Stimulated activated CD4-positive, alpha-beta T cell treated with anti-CD3 and anti-CD28 coated beads, Interleukin-1b, Interleukin-23, amount 100 ng/mL, for 4 hours (primary cell): ENCODE measurements around the gene ELN.
"Not testable (repeated sequence)": the region's sequence is repeated elsewhere in the genome, so short reads cannot be mapped to it uniquely, and the experiment has no call there.

Experiments used
- DNase-seq, 2 donors: peaks; one replicate each; pipeline ENCODE4 v3.0.0-alpha.2; 2020; ENCODE audit warnings: low read depth in 2 of 2

The ELN gene

DNA sequence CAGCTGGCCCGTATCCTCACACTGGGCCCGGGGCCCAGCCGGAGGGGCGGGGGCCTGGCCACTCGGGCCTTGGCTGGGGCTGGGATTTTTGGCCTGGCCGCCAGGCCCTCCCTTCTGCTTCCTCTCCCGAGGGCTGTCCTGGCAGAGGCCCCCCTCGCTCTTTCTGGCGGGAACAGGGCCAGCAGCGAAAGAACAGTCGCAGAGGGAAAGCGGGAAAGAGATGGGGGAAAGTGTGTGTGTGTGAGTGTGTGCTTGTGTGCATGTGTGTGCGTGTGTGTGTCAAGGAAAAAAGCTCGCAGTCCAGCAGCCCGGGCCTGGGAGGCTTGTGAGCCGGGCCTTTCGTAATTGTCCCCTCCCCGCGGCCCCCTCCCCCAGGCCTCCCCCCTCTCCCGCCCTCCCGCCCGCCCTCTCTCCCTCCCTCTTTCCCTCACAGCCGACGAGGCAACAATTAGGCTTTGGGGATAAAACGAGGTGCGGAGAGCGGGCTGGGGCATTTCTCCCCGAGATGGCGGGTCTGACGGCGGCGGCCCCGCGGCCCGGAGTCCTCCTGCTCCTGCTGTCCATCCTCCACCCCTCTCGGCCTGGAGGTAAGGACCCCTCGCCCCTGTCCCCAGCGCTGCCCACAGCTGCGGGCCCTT, at the start of gene ELN:
Gene ELN, plus strand, starts transcription at position 491 of the 638 bp plus-strand sequence. Its CDS starts 15 bp downstream, at position 506.
- no peak for DNase-seq

DNA sequence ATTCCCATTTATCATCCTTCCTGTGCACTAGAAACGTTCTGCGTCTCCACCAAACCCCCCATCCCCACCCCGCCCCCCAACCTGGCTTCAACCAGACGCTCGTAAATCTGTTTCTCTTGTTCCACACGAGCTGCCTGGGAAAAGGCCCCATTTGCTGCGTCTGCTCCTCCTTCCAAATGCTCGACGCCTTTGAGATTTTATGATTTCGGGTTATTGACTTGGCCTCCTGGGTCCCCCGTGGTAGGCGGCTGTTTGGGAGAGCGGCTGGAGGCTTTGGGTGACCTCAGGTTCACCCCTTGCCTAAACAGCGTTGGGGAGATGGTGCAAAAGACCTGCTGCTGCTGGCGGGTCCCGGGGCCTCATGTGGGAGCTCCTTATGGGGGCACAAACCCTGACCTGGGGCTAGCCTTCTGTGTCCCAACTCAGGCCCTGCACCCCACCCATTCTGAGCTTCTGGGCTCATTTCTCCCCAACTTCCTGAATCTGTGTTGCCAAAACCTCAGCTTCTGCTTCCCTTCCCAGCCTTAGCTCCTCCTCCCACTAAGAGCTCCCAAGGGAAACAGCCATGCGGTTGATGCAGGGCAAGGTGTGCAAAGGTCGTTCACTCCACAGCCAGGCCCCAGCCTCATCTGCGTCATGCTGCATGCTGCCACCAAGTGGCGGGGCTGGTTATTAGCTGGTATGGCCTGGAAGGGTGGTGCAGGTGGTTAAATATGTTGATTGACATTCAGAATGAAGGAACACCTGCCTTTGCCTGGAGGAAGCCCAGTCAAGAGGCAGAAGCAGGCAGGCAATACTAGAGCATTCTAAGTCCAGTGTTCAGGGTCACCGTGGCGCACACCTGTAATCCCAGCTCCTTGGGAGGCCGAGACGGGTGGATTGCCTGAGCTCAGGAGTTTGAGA, 49.1 kb upstream of the ELN start:
- DNase-seq = no peak

DNA sequence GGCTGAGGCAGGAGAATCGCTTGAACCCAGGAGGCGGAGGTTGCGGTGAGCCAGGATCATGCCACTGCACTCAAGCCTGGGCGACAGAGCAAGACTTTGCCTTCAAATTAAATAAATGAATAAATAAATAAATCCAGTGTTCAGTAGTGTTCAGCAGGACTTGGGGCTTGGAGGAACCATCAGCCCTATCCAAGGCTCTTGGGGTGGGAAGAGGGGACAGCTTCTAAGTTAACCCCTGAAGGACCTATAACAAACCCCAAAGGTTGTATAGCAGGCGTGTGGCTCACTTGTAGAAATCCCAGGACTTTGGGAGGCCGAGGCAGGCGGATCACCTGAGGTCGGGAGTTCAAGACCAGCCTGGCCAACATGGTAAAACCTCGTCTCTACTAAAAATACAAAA, 48.3 kb upstream of the ELN start:
- DNase-seq = not testable (repeated sequence)

DNA sequence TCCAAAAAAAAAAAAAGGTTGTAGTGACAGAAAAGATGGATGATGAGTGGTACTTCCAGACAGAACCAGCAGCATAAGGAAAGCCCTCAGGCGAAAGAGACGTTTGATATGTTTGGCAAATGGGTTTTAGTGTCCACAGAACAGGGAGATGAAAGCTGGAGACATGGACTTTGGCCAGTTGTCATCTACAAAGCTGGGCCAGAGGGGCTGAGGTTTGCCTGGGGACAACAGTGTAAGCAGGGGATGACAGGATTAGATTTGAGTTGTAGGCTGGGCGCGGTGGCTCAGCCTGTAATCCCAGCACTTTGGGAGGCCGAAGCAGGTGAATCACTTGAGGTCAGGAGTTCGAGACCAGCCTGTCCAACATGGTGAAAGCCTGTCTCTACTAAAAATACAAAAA, 47.8 kb upstream of the ELN start:
- no peak for DNase-seq

DNA sequence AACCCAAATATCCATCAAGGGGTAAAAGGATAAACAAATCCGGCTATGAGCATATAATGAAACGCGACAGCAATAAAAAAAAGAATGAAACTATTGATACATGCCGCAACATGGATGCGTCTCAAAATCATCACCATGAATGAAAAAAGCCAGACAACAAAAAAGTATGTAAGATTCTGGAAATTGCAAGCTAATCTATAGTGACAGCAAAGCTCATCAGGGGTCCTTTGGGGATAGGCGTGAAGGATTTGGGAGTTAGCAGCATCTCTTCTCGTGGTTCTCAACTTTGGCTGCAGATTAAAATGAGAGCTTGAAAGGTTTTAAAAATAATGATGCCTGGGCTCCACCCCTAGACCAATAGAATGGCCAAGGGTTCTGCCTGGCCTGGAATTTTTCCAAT, 46.0 kb upstream of the ELN start:
- DNase-seq = no peak

DNA sequence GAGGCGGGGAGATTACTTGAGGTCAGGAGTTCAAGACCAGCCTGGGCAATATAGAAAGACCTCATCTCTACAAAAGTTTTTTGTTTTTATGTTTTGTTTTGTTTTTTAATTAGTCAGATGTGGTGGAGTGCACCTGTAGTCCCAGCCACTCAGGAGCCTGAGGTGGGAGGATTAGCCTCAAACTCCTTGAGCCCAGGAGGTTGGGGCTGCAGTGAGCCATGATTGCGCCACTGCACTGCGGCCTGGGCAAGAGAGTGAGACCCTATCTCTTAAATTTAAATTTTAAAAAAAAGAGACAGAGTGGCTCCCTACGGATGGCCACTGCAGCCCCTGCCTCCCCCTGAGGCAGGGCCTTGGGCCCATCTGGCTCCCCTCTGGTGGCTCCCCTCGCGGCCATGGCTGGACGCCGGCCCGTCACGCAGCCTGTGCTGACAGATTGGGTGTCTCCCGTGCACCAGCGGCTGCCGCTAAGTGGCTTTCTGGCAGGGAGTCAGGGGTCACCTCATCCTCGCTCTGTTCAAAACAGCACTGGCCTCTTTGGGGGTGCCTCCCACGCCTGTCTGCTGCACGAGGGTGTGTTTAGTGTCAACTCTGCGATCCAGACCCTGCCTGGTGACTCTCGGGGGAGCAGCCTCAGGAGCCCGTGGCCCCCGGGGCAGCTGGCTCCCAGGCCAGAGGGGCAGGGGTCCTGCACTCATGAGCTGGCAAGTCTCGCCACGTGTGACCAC, 44.4 kb upstream of the ELN start:
- no peak for DNase-seq

DNA sequence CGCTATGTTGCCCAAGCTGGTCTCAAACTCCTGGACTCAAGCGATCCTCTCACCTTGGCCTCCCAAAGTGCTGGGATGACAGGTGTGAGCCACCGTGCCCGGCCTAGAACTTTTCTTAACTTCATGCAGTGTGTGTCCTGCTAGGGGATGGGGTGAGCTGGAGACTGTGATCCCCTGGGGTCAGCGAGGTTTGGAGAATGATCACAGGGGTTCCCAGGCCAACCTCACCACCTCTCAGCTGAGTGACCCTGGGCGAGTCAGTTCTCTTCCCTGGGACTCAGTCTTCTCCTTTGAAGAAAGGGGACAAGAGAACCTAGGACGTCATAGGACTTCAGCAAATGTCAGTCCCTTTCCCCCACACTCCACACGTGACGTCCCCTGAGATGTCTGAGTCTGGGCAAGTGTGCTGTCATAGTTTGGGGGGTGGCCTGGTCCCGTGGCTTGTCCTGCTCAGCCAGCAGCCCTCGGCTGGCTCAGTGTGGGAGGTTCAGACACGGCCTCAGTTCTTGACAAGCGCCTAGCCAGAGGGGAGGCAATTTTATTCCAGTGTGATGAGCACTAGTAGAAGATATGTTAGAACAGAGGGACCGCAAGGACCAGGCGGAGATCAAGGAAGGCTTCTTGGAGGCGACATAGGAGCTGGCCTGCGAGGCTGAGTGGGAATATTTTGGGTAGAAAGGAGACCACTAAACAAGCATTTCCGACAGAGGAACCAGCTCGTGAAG, 43.3 kb upstream of the ELN start:
- DNase-seq = no peak

DNA sequence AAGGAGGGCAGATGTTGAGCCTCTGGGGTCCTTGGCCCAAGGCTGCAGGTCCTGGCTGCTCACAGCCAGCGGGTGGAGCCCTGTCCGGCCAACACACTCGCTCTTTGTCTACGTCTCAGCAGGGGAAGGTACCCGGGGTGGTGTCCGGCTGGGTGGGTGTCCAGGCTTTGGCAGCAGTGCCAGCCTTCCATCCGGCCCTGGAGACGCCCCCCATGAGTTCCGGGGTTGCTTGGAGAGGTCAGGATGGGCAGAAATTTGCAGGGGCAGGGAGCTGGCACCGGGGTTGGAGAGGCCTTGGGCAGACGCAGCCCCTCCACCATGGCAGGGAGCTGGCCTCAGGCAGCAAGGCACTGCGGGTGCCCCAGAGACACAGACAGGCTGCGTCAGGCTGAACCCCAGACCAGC, 42.2 kb upstream of the ELN start:
- no peak for DNase-seq

DNA sequence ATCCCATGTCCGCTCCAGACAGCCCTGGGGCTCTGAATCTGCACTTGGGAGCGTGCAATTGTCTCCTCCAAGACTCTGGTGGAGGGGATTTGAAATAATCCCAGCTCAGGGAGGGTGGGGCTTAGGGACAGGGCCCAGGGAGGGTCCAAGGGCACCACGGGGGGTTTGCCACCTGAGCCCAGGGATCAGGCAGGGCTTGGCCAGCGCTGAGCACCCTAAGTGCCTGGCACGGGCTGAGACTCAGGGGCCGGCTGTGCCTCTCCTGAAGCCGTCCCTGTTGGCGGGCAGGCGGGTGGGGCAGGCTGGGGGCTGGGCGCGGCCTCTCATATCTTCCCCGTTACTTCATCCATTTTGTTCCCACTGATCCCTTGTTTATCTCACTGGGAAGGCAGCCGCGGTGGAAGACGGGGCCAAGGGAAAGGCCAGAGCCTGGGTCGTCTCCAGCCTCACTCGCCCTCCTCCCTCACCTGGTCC, 41.8 kb upstream of the ELN start:
- DNase-seq = no peak

DNA sequence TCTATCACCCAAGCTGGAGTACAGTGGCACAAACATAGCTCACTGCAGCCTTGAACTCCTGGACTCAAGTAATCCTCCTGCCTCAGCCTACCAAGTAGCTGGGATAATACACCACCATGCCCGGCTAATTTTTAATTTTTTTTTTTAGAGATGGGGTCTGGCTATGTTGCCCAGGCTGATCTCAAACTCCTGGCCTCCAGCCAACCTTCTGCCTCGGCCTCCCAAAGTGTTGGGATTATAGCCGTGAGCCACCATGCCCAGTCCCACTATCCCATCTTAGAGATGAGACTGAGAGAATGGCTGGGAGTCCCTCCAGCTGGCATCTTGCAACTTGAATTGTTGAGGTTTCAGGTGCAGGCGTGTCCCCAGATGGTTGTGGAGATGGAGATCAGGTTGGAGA, 40.7 kb upstream of the ELN start:
- no peak for DNase-seq

DNA sequence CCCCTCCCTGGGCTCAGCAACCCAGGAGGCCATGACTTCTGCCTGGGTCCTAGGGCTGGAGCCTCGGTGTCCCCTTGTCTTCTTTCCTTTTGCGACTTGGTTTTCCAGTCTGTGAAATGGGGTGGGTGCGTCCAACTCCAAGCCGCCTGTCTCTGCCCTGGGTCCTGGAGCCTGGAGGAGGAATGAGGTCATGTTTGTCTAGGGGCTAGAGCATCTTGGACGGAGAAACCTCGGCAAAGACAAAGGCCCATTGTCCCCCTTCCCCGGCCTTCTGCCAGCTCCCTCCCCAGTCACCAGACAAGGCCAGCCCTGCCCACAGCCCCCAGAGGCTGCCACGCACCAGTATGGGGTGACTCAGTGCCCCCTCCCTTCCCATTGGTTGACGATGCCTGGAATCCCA, 39.8 kb upstream of the ELN start:
- no peak for DNase-seq

DNA sequence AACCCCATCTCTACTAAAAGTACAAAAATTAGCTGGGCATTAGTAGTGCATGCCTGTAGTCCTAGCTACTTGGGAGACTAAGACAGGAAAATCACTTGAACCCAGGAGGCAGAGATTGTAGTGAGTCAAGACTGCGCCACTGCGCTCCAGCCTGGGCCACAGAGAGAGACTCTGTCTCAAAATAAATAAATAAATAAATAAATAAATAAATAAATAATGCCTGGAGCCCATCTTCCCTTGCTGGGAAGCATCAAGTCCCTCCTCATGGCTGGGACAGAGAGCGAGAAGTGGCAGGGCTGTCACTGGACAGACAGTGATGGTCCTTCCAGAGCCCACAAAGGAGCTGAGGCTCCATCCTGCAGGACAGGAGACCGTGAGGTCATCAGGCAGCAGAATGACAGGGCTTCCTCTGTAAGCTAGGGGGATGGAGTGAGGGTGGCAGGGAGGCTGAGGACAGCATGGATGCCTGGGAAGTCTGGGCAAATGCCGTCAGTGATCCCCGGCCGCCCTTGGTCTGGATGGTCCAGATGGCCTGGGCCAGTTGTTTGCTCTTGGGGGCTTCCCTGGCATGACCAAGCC, 36.4 kb upstream of the ELN start:
- no peak for DNase-seq

DNA sequence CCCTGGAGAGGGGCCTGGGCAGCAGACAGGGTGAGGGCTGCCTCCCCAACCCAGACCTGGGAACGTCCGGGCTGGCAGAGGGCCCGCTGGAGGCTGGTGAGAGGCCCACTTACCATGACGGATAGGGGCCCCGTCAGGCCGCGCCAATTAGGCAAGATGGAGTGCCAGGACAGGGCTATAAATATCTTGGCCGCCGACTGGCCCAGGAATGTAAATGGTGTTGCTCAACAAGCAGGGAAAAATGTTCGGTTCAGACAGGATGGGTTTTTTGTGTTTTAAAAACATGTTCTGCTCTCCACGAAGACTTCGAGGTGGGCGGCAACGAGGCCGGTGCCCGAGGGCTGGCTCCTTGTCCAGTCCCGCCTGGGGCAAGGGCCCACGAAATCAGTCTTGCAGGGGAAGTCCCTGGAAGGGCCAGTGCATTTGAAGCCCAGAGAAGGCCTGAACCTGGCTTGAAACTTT, 35.8 kb upstream of the ELN start:
- no peak for DNase-seq

DNA sequence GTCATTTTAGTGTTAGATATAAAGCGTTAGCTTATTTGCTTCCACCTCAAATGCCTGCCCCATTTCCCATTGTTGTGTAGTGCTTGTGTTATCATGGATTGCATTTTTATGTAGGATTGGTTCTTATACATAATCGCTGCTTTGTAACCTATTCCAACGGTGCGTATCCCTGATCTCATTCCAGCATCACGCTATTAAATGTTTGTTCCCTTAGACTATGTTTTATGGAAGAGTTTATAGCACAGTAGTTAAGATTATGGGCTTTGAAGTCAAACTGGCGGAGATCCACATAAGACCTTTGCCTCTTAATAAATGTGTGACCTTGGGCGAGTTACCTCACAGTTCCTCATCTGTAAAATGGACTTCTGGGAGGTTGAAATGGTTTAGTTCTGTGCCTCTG, 34.0 kb upstream of the ELN start:
- no peak for DNase-seq

DNA sequence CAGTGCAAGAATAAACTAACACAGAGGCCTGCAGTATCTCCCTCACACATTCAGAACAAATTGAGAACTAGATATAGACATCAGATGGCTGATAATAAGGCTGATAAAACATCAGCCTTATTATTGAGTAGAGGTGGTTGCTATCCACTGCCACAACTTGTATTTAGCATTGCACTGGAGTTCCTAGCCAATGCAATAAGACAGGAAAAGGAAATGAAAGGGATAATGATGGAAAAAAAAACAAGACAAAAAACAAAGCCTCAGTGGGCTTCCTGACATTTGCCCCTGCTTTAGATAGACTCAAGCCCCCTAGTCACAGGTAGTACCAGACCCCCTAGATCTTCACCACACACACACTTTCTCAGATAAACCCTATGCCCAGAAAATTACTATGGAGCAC, 33.2 kb upstream of the ELN start:
- DNase-seq = no peak

DNA sequence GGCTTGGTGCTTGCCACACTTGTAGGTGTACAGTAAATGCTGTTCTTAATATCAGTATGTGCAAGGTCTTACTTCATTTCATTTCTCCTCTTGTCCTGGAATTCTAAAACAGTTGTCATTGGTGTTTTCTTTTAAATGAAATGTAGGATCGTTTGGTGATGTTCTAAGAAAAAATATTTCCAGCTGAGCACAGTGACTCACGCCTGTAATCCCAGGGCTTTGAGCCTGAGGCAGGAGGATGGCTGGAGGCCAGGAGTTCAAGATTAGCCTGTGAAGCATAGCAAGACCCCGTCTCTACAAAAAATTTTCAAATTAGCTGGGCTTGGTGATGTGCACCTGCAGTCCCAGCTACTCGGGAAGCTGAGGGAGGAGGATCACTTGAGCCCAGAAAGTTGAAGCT, 32.6 kb upstream of the ELN start:
- no peak for DNase-seq

DNA sequence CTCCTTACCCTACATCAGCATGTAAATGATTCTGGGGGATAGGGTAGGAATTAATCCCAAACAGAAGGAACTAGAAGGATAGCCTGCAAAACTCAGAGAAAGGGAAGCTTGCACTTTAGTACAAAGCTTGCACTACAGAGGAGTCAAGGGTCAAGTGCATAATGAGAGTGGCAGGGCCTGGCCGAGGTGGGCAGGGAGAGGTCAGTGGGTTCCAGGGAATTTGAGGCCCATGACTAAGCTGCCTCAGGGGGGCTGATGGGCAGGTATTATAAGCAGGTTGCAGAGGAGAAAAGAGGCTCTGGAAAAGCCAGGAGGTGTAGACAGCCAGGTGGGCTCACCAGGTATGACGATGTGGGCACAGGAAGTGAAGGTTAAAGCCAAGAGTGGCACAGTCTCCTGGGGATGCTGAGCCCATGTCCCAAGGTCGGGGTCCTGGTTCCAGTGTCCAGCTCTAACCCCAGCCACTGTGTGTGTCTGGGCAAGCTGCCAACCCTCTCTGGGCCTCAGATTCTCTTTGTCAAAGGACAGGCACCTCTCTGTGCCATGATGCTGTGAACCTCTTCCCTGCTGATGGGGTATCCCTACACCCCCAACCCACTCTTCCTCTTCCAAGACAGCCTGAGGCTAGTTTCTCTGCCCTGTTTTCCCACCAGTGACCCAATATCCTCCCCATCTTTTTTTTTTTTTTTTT, 32.0 kb upstream of the ELN start:
- DNase-seq = no peak

DNA sequence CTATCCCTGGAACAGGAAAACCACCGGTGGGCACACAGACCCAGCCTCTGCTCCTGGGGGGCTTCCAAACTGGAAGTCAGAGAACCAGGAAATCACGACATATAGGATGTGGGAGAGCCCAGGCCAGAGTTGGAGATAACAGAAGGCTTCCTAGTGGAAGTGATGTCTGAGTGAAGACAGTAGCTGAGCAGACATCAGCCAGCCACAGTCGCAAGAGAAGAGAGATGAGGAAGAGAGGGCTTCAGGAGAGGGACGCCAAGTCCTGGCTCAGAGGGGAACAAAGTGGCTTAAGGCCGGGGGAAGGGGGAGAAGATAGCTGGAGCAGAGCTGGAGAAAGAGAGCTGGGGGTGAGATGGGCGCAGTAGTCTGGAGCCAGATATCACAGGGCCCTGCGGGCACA, 30.9 kb upstream of the ELN start:
- DNase-seq = no peak

DNA sequence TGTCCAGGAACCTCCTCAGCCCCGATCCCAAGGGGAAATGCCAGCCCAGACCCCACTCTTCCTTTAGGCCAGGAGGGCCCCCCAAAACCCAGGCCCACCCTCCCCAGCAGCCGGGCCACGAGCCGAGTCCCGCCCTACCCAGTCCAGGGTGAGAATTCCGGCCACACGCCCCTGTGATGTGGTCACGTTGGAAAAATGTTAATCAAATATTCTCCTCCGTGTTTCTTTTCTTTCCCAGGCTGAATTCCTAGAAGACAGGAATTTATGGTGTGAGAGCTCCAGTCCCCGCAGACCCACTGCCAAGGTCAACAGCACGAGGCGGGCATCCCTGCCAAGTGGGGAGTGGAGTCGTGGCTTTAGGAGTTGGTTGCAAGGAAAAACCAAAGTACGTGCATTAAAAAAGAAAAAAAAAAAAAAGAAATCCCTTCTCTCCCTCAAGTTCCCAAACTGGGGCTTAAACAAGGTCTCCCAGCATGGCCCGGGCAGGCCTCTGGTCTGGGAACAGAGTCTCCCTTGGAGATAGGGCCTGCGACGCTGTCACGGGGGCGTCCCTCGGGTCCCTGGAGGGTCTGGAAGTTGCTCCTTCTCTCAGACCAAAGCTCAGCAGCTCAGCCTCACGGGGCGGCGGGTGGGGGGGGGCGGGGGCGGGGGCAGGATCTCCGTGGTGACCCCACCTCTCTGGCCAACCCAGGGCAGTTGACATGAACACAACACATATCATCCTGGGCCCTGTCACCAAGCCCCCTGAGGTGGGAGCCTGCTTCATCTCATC, 28.1 kb upstream of the ELN start:
- no peak for DNase-seq
